Measurements from ENCODE around the gene KNTC1. TPM values are rescaled to one million over a fixed set of nuclear protein-coding genes. Genes with fewer than 3 reads are reported as not detected.
"Not testable (repeated sequence)": the region's sequence is repeated elsewhere in the genome, so short reads cannot be mapped to it uniquely, and the experiment has no call there.

KNTC1 gene
- total RNA-seq, 1 experiment from 2014 or later: 67.7 TPM

DNA sequence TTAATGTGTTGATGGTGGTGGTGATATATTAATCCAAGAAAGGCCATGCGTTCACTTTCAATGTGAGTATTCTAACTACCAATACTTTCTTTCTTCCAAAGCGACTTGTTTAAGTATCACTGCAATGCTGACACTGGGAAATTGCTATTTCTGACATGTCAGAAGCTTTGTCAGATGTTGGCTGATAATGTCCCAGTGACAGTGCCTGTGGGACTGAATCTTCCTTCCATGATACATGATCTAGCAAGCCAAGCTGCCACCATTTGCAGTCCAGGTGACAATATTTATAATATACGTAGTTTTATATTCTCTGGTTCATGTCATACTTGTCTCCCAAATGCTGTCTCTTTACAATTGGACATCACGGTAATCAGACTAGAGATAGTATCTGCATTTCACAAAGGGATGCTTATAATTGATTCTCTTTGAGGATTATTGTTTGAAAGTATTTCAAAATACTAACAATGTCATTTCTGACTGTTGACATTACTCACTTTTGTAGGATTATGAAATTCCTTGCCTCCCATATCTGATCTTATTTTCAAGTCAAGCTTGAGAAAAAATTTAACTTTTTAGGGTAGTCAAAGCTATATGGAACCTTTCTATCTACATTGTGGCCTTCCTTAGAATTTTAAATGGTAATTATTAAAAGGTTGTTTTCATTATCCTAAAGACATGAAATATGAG lies 57.3 kb downstream of the KNTC1 start:
- CTCF ChIA-PET: no interaction called here
- POLR2A ChIA-PET (ENCODE audit: unreplicated experiment): no interaction called here

GRCh38 chr12:122590990-122591389 lies 63.9 kb downstream of the KNTC1 start:
- DNase-seq: no peak
- no peak overlapping the region for H3K27ac ChIP-seq
- no peaks in the 10 kb centered on the region for H4K20me1 ChIP-seq (ENCODE audit: insufficient read depth)
- ChIA-PET POLR2A (ENCODE audit: unreplicated experiment) (no interaction called here), CTCF (no interaction called here)
- no peak overlapping the region for H3K4me2 ChIP-seq
- H2AFZ ChIP-seq: no peak overlapping the region
- no peak overlapping the region for H3K4me3 ChIP-seq
- H3K9me2 ChIP-seq (ENCODE audit: insufficient read depth): no peaks in the 10 kb centered on the region
- no TSS peak for BruUV-seq (replicated peaks)
- no peak for TF ChIP-seq EZH2 (IDR thresholded peaks at IDR 0.05; ENCODE audit: low read depth)
- TF ChIP-seq, protein P1, sequence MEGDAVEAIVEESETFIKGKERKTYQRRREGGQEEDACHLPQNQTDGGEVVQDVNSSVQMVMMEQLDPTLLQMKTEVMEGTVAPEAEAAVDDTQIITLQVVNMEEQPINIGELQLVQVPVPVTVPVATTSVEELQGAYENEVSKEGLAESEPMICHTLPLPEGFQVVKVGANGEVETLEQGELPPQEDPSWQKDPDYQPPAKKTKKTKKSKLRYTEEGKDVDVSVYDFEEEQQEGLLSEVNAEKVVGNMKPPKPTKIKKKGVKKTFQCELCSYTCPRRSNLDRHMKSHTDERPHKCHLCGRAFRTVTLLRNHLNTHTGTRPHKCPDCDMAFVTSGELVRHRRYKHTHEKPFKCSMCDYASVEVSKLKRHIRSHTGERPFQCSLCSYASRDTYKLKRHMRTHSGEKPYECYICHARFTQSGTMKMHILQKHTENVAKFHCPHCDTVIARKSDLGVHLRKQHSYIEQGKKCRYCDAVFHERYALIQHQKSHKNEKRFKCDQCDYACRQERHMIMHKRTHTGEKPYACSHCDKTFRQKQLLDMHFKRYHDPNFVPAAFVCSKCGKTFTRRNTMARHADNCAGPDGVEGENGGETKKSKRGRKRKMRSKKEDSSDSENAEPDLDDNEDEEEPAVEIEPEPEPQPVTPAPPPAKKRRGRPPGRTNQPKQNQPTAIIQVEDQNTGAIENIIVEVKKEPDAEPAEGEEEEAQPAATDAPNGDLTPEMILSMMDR (conservative IDR thresholded peaks at IDR 0.05): no peak
- H3K9me3 ChIP-seq (ENCODE audit: insufficient read depth, low read depth): no peaks in the 10 kb centered on the region
- H3K36me3 ChIP-seq (ENCODE audit: low read depth): peaks cover 7% of the 10 kb centered on the region; the same call in 1 of the 2 replicates
- no peaks in the 10 kb centered on the region for H3K27me3 ChIP-seq (ENCODE audit: insufficient read depth, low read depth)
- no peaks in the 10 kb centered on the region for H3K4me1 ChIP-seq (replicated peaks; ENCODE audit: insufficient read depth)
- intact Hi-C loops (cut with micrococcal nuclease; ENCODE audit: unreplicated experiment): no loop called here
- H3K79me2 ChIP-seq (ENCODE audit: low read depth): no peaks in the 10 kb centered on the region
- H3F3A ChIP-seq (ENCODE audit: insufficient read depth, low read depth): no peaks in the 10 kb centered on the region; the same call in 1 of the 2 replicates

More for the DNA sequence above, 57.3 kb downstream of the KNTC1 start:
- DNase-seq: no peak
- H3K9me2 ChIP-seq (ENCODE audit: insufficient read depth): no peaks in the 10 kb centered on the region
- TF ChIP-seq EZH2 (IDR thresholded peaks at IDR 0.05; ENCODE audit: low read depth): no peak
- TF ChIP-seq, protein P1 (conservative IDR thresholded peaks at IDR 0.05): no peak
- H3K9me3 ChIP-seq (ENCODE audit: insufficient read depth, low read depth): no peaks in the 10 kb centered on the region
- H3K4me1 ChIP-seq (replicated peaks; ENCODE audit: insufficient read depth): no peaks in the 10 kb centered on the region
- intact Hi-C loops (cut with micrococcal nuclease; ENCODE audit: unreplicated experiment): no loop called here
- 0 out of 2 replicates have a peak, but pooled peaks cover 5% of the 10 kb centered on the region for H3K36me3 ChIP-seq (ENCODE audit: low read depth)
- no peaks in the 10 kb centered on the region for H3K27me3 ChIP-seq (ENCODE audit: insufficient read depth, low read depth)
- BruUV-seq (replicated peaks): no TSS peak
- no peaks in the 10 kb centered on the region for H4K20me1 ChIP-seq (ENCODE audit: insufficient read depth)
- no peak overlapping the region for H2AFZ ChIP-seq
- H3K4me2 ChIP-seq: no peak overlapping the region
- H3F3A ChIP-seq (ENCODE audit: insufficient read depth, low read depth): peaks cover 14% of the 10 kb centered on the region
- H3K27ac ChIP-seq: no peak overlapping the region
- no peaks in the 10 kb centered on the region for H3K79me2 ChIP-seq (ENCODE audit: low read depth)
- no peak overlapping the region for H3K4me3 ChIP-seq

DNA sequence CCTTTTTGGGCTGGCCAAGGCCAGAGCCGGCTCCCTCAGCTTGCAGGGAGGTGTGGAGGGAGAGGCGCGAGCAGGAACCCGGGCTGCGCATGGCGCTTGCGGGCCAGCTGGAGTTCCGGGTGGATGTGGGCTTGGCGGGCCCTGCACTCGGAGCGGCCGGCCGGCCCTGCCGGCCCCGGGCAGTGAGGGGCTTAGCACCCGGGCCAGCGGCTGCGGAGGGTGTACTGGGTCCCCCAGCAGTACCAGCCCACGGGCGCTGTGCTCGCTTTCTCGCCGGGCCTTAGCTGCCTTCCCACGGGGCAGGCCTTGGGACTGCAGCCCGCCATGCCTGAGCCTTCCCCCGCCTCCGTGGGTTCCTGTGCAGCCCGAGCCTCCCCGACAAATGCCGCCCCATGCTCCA lies 64.9 kb downstream of the KNTC1 start:
- H3K4me2 ChIP-seq; BruUV-seq (replicated peaks); H4K20me1 ChIP-seq (ENCODE audit: insufficient read depth); intact Hi-C loops (cut with micrococcal nuclease; ENCODE audit: unreplicated experiment); H3K79me2 ChIP-seq (ENCODE audit: low read depth); H2AFZ ChIP-seq; H3K4me3 ChIP-seq; H3K4me1 ChIP-seq (replicated peaks; ENCODE audit: insufficient read depth); H3K9me3 ChIP-seq (ENCODE audit: insufficient read depth, low read depth); H3K9me2 ChIP-seq (ENCODE audit: insufficient read depth); DNase-seq; POLR2A ChIA-PET (ENCODE audit: unreplicated experiment); H3K27ac ChIP-seq; H3F3A ChIP-seq (ENCODE audit: insufficient read depth, low read depth); H3K36me3 ChIP-seq (ENCODE audit: low read depth); H3K27me3 ChIP-seq (ENCODE audit: insufficient read depth, low read depth); CTCF ChIA-PET: not testable (repeated sequence)

GRCh38 chr12:122592543-122592942 lies 65.5 kb downstream of the KNTC1 start:
- H3K9me3 ChIP-seq (ENCODE audit: insufficient read depth, low read depth); H3K27ac ChIP-seq; DNase-seq; H3K4me1 ChIP-seq (replicated peaks; ENCODE audit: insufficient read depth); H3K9me2 ChIP-seq (ENCODE audit: insufficient read depth); H2AFZ ChIP-seq; H3K4me3 ChIP-seq; H4K20me1 ChIP-seq (ENCODE audit: insufficient read depth); H3K4me2 ChIP-seq; H3K79me2 ChIP-seq (ENCODE audit: low read depth); BruUV-seq (replicated peaks); POLR2A ChIA-PET (ENCODE audit: unreplicated experiment); H3K27me3 ChIP-seq (ENCODE audit: insufficient read depth, low read depth); H3K36me3 ChIP-seq (ENCODE audit: low read depth); CTCF ChIA-PET; intact Hi-C loops (cut with micrococcal nuclease; ENCODE audit: unreplicated experiment); H3F3A ChIP-seq (ENCODE audit: insufficient read depth, low read depth): not testable (repeated sequence)
